SU-DHL-6 (cell line): ENCODE measurements around the gene SLC38A9.

ENCODE experiments used
- H2AFZ ChIP-seq: fragments of 200-600 bp; sonication (generic); 2 replicates; pipeline ENCODE4 v1.6.1; 2014; ENCODE audit warnings: low read depth, mild to moderate bottlenecking, moderate library complexity, mixed read lengths, antibody characterized with exemption, low read length; ENCODE audit not compliant: severe bottlenecking
- H3F3A ChIP-seq: fragments of 200-600 bp; shearing (Covaris generic); 2 replicates; pipeline ENCODE4 v1.6.0; 2016; ENCODE audit warnings: antibody characterized with exemption, mild to moderate bottlenecking; ENCODE audit not compliant: insufficient read depth
- H3K27ac ChIP-seq: fragments of 200-600 bp; sonication (generic); 2 replicates; pipeline ENCODE4 v1.5.1; 2016; ENCODE audit warnings: low read depth, mild to moderate bottlenecking, low read length, moderate library complexity, mixed read lengths
- H3K27me3 ChIP-seq: fragments of 200-600 bp; sonication (generic), shearing (Covaris generic); 2 replicates; pipeline ENCODE4 v1.6.0; 2014; ENCODE audit warnings: mild to moderate bottlenecking, low read length
- H3K36me3 ChIP-seq: fragments of 200-600 bp; sonication (generic); 2 replicates; pipeline ENCODE4 v1.6.1; 2014; ENCODE audit warnings: mild to moderate bottlenecking, low read length, mixed read lengths
- H3K4me2 ChIP-seq: fragments of 300-600, 200-600 bp; shearing (Covaris generic), sonication (generic); 2 replicates; pipeline ENCODE4 v1.6.0; 2014; ENCODE audit warnings: low read length, low read depth, mild to moderate bottlenecking; ENCODE audit not compliant: poor library complexity, severe bottlenecking
- H3K4me3 ChIP-seq: fragments of 200-600 bp; sonication (generic); 2 replicates; pipeline ENCODE4 v1.5.1; 2014; ENCODE audit warnings: antibody characterized with exemption, low read length, mild to moderate bottlenecking, mixed read lengths; ENCODE audit not compliant: insufficient read depth, poor library complexity, severe bottlenecking
- H3K79me2 ChIP-seq: fragments of 200-600 bp; sonication (generic); 2 replicates; pipeline ENCODE4 v1.6.1; 2014; ENCODE audit warnings: mild to moderate bottlenecking, low read length, moderate library complexity; ENCODE audit not compliant: insufficient read depth
- H3K9ac ChIP-seq: fragments of 200-600 bp; sonication (generic); 2 replicates; pipeline ENCODE4 v1.7.0; 2014; ENCODE audit warnings: mild to moderate bottlenecking, low read length
- H3K9me2 ChIP-seq: fragments of 200-600 bp; sonication (generic); replicated peaks from 2 replicates; pipeline ENCODE4 v1.6.1; 2014; ENCODE audit warnings: low read length; ENCODE audit not compliant: insufficient read depth
- H3K9me3 ChIP-seq: fragments of 200-600 bp; sonication (generic); 2 replicates; pipeline ENCODE4 v1.6.1; 2014; ENCODE audit warnings: low read length, mixed read lengths; ENCODE audit not compliant: insufficient read depth
- H4K20me1 ChIP-seq: fragments of 200-600 bp; sonication (generic); 2 replicates; pipeline ENCODE4 v1.6.1; 2014; ENCODE audit warnings: low read depth, mild to moderate bottlenecking, antibody characterized with exemption, low read length, moderate library complexity, mixed read lengths
- CTCF ChIP-seq: fragments of 200-600 bp; sonication (generic); IDR thresholded peaks from one replicate; pipeline ENCODE4 v1.5.1; 2017; ENCODE audit warnings: antibody characterized with exemption, mild to moderate bottlenecking, low read length, moderate library complexity; ENCODE audit not compliant: insufficient read depth, poor library complexity, severe bottlenecking
- EZH2phosphoT487 ChIP-seq: fragments of 200-600 bp; sonication (generic), shearing (Covaris generic); conservative IDR thresholded peaks from 2 replicates; pipeline ENCODE4 v1.6.1; 2018; ENCODE audit warnings: mild to moderate bottlenecking, antibody characterized with exemption, low read length, moderate library complexity, mixed read lengths

The SLC38A9 gene

GRCh38 chr5:55758231-55758630 is 46.1 kb upstream of the SLC38A9 start:
- no peaks in the 10 kb centered on the region for H3K27me3 ChIP-seq
- no peak overlapping the region for H3K4me2 ChIP-seq
- no peaks in the 10 kb centered on the region for H3K9me3 ChIP-seq
- H3K27ac ChIP-seq: no peak overlapping the region
- no peak overlapping the region for H3K9ac ChIP-seq
- H3K36me3 ChIP-seq: no peaks in the 10 kb centered on the region
- no peaks in the 10 kb centered on the region for H3K9me2 ChIP-seq
- TF ChIP-seq CTCF: no peak
- no peak for TF ChIP-seq EZH2phosphoT487
- no peaks in the 10 kb centered on the region for H3K79me2 ChIP-seq
- H3K4me3 ChIP-seq: no peak overlapping the region
- H3F3A ChIP-seq: no peaks in the 10 kb centered on the region
- H2AFZ ChIP-seq: no peak overlapping the region
- H4K20me1 ChIP-seq: no peaks in the 10 kb centered on the region

GRCh38 chr5:55750499-55750898 is 38.4 kb upstream of the SLC38A9 start:
- Histone ChIP-seq H2AFZ (no peak overlapping the region), H3K79me2 (no peaks in the 10 kb centered on the region), H3K9me2 (no peaks in the 10 kb centered on the region), H3K27ac (no peak overlapping the region), H3F3A (no peaks in the 10 kb centered on the region), H3K36me3 (no peaks in the 10 kb centered on the region), H3K4me3 (no peak overlapping the region), H3K4me2 (no peak overlapping the region), H4K20me1 (no peaks in the 10 kb centered on the region), H3K9ac (no peak overlapping the region), H3K27me3 (no peaks in the 10 kb centered on the region), H3K9me3 (no peaks in the 10 kb centered on the region)
- no peak for TF ChIP-seq CTCF
- no peak for TF ChIP-seq EZH2phosphoT487

GRCh38 chr5:55750063-55750462 is 37.9 kb upstream of the SLC38A9 start:
- Histone ChIP-seq H3K9me2 (no peaks in the 10 kb centered on the region), H3K9ac (no peak overlapping the region), H3K27ac (no peak overlapping the region), H3K36me3 (no peaks in the 10 kb centered on the region), H4K20me1 (no peaks in the 10 kb centered on the region), H3K79me2 (no peaks in the 10 kb centered on the region), H3K4me2 (no peak overlapping the region), H3K4me3 (no peak overlapping the region), H2AFZ (no peak overlapping the region), H3K27me3 (no peaks in the 10 kb centered on the region), H3K9me3 (no peaks in the 10 kb centered on the region), H3F3A (no peaks in the 10 kb centered on the region)
- TF ChIP-seq CTCF: no peak
- TF ChIP-seq EZH2phosphoT487: no peak
